Mucosa of rectum (tissue), 2 donors: Measurements from ENCODE around the gene KCNK4.

Experiments
- H3K27ac ChIP-seq, 2 donors: one replicate each; pipeline ENCODE4 v1.7.0; 2013; ENCODE audit warnings: inconsistent platforms in 2 of 2, low read depth in 2 of 2, low read length in 2 of 2
- H3K27me3 ChIP-seq, 2 donors: one replicate each; pipeline ENCODE4 v1.7.0; 2013; ENCODE audit warnings: low read length in 2 of 2; ENCODE audit not compliant: control insufficient read depth in 2 of 2, insufficient read depth in 2 of 2
- H3K36me3 ChIP-seq, 2 donors: one replicate each; pipeline ENCODE4 v1.7.0; 2013; ENCODE audit warnings: low read length in 2 of 2; ENCODE audit not compliant: control insufficient read depth in 2 of 2, insufficient read depth in 2 of 2
- H3K4me1 ChIP-seq, 2 donors: one replicate each; pipeline ENCODE4 v1.7.0; 2013; ENCODE audit warnings: low read length in 2 of 2, mild to moderate bottlenecking in 1 of 2; ENCODE audit not compliant: control insufficient read depth in 2 of 2, insufficient read depth in 2 of 2
- H3K4me3 ChIP-seq, 2 donors: one replicate each; pipeline ENCODE4 v1.7.0; 2013; ENCODE audit warnings: low read length in 2 of 2
- H3K9ac ChIP-seq, 2 donors: one replicate each; pipeline ENCODE4 v1.7.0; 2013; ENCODE audit warnings: low read length in 2 of 2, low read depth in 1 of 2, mild to moderate bottlenecking in 1 of 2
- H3K9me3 ChIP-seq, 2 donors: one replicate each; pipeline ENCODE4 v1.7.0; 2013; ENCODE audit warnings: low read length in 2 of 2; ENCODE audit not compliant: control insufficient read depth in 2 of 2
- donor health status: healthy.
- donor health status: Normal muscosa, but diverticular disease.

The KCNK4 gene

DNA sequence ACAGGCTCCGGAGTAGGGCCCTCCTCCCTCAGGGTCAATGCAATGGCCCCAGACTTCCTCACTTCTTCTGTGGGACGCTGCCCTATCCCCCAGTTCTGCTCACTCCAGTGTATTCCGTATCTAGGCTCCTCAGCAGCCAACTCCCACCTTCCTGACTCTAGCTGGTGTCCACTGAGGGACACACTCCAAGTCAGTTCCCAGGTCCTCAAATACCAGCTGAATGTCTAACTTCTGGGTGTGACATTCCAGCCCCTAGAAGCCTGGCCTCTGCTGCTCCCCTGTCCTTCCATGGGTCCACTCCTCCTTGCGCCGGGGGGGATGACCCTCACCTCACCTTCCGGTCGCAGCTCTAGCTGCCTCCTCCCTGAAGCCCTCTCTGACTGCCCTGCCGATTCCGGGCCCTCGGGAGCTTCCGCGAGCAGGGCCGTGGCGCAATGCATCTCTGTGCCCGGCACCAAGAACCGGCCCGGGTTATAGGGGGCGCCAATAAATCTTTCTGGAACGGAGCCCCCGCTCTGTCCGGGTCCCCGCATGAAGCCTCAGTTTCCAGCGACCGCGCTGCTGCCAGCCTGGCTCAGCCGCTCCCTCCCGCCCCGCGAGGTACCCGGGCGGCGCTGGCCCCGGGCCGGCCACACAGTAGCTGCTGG lies 22.1 kb upstream of the KCNK4 start:
- Histone ChIP-seq H3K9me3 (no peaks in the 10 kb centered on the region), H3K4me1 (peaks cover 32 to 38% of the 10 kb centered on the region in 2 donors), H3K27ac (peak overlapping the region; percentile 96 to 98), H3K27me3 (no peaks in the 10 kb centered on the region), H3K9ac (peak overlapping the region; percentile 84 to 92), H3K36me3 (peaks cover 18 to 23% of the 10 kb centered on the region in 2 donors), H3K4me3 (peak overlapping the region; percentile 83 to 96)

DNA sequence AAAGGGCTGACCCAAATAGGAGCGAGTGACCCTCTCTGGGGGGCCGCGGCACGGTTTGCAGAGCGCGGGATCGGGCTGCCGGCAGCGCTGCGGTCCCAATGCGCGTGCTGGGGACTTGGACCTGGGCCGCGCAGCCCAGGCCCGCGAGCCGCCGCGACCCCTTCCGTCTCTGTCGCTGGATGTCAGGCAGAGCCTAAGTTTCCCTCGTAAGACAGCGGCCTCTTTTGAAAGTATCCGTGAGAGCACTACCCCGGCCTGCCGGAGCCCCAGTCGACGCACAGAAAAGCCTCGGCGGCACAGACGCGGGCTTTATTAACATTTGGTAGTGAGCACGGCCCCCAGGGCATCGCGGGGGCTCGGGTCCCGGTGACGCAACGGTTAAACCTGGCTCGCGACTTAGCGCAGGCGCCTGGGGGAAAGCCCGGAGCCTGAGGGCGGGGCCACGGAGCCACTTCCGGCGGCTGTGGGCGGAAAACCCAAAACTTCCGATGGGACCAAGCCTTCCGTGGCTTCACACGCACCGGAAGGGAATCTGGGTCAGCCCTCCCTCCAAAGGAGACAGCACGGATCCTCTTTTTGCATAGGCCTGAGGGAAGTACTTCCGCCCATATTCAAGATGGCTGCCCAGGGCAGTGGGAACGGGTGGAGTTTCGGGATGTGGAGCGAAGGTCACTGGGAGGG lies 21.4 kb upstream of the KCNK4 start:
- H3K27me3 ChIP-seq, result no peaks in the 10 kb centered on the region
- peaks cover 16% of the 10 kb centered on the region in 2 donors for H3K36me3 ChIP-seq
- peak overlapping the region; percentile 84 to 92 for H3K9ac ChIP-seq
- peaks cover 32 to 39% of the 10 kb centered on the region in 2 donors for H3K4me1 ChIP-seq
- H3K27ac ChIP-seq, result peak overlapping the region; percentile 96 to 98
- H3K4me3 ChIP-seq, result peak overlapping the region; percentile 83 to 96
- H3K9me3 ChIP-seq, result no peaks in the 10 kb centered on the region

DNA sequence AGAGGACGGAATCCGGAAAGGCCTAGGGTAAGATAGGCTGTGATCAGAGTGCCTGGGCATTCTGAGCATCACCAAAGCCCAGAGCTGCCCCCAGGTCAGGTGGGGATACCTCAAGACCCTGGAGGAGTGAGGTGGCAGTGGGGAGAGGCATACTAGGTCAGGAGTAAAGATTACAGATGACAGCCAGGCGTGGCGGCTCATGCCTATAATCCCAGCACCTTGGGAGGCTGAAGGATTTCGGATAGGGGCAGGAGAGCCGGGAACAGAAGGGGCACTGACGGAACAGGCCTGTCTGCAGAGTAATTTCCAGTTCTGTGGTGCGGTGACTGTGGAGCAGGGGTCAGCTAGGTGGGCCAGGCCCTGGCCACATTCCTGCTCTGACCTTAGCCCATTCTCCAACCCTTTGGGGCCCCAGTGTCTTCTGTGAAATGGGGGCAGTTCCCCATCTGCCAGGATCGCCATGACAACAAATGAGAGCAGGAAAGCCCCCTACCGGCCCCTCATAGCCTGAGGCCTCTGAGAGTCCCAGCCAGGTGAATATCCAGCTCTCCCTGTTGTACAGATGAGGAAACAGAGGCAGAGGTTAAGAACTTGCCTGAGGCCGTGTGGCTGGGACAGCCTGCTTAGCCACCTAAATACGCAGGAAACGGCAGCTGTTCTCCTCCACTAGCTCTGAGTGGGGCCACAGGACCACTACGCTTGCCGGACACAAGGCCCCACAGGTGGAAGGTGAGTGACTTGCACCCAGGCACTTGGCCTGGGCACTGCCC lies 15.9 kb upstream of the KCNK4 start:
- H3K36me3 ChIP-seq, result peaks cover 10 to 14% of the 10 kb centered on the region in 2 donors

DNA sequence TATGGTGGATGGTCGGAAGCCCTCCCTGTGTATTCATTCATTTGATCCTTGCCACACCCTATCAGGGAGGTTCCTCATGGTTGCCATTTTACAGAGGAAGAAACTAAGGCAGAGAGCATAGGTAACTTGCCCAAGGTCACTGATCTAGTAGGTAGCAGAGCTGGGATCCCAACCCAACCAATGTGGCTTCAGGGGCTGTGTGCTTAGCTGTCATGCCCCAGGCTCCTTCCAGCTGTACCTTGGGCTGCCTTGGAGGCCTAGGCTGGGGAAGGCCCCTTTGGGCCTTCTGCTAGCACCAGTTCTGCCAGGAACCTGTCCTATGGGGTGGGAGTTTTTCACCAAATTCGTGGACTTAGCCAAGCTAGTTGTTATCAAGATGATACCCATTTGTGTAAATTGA lies 15.3 kb upstream of the KCNK4 start:
- no peak overlapping the region for H3K4me3 ChIP-seq
- H3K9ac ChIP-seq, result no peak overlapping the region
- no peaks in the 10 kb centered on the region for H3K27me3 ChIP-seq
- H3K36me3 ChIP-seq, result peaks cover 10 to 14% of the 10 kb centered on the region in 2 donors
- no peaks in the 10 kb centered on the region for H3K9me3 ChIP-seq
- H3K27ac ChIP-seq, result no peak overlapping the region
- H3K4me1 ChIP-seq, result peaks cover 26 to 35% of the 10 kb centered on the region in 2 donors

More for the DNA sequence above, 15.9 kb upstream of the KCNK4 start:
- Histone ChIP-seq H3K9me3 (no peaks in the 10 kb centered on the region), H3K9ac (peak overlapping the region in 1 of 2 donors; percentile 26), H3K4me1 (peaks cover 26 to 35% of the 10 kb centered on the region in 2 donors), H3K27me3 (no peaks in the 10 kb centered on the region), H3K4me3 (no peak overlapping the region), H3K27ac (no peak overlapping the region)

DNA sequence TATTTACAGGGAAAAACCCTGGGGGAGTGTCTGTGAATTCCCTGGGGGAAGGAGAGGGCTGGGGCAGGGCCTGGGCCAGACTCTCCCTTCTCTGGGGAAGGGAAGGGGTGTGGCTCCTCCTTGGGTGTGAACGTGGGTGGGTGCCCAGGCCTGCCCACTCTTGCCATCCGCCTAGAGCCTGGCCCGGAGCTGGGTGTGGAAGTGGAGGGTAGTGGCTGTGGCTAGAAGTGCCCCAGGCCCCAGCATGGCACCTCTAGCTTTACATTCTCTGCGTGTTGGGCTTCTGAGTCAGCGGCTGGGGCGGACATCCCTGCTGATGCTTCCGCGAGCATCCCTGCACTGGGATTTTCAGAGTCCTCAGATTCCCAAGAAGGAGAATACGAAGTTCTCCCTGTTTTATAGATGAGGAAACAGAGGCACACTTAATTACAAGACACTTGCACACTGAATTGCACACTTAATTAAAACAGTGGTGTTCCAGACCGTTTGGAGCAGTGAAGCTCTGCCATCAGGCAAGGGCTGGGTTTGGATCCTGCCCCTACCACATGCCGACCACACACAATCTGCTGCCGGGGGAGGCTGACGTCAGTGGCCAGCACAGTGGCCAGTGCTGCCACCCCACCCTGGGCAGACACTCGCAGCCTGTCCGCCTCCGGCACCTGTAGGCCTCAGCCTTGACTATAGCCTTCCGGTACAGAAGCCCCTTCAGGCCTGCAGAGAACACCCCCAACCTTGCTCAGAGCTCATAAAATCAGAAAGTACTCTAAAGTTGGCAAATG lies 14.3 kb upstream of the KCNK4 start:
- Histone ChIP-seq H3K4me3 (no peak overlapping the region), H3K36me3 (peaks cover 10 to 18% of the 10 kb centered on the region in 2 donors), H3K9ac (peak overlapping the region in 1 of 2 donors; percentile 58), H3K27me3 (no peaks in the 10 kb centered on the region), H3K4me1 (peaks cover 24 to 32% of the 10 kb centered on the region in 2 donors), H3K9me3 (no peaks in the 10 kb centered on the region), H3K27ac (peak overlapping the region; percentile 67 to 83)

DNA sequence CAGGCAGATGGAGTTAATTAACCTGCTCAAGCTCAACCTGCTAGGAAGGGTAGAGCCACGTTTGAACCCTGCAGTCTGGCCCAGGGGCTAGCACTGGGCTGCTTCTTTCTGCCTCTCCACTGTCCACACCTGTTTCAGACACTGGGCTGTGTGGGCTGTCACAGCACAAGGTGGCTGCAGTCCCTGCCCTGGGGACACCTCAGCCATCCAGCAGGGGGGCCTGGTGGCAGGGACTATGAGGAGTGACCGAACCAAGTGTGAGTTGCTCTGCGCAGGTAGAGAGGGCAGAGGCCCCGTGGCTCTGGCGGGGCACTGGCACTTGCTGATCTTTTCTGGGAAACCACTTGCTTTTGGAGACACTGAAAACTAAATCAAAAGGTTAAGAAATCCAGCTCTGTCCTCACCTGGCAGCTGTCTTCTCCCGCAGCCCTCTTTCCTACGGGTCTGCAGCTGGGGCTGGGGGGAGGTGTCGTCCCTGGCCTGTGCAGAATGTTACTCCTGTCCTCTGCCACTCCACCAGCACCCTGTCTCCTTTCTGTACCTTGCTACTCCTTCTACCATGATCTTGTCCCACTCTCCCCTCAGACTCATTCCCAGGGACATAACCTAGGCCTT lies 12.4 kb upstream of the KCNK4 start:
- H3K9ac ChIP-seq, result no peak overlapping the region
- peaks cover 12 to 22% of the 10 kb centered on the region in 2 donors for H3K36me3 ChIP-seq
- no peak overlapping the region for H3K27ac ChIP-seq
- peaks cover 26 to 32% of the 10 kb centered on the region in 2 donors for H3K4me1 ChIP-seq
- no peaks in the 10 kb centered on the region for H3K27me3 ChIP-seq
- no peaks in the 10 kb centered on the region for H3K9me3 ChIP-seq
- H3K4me3 ChIP-seq, result no peak overlapping the region

DNA sequence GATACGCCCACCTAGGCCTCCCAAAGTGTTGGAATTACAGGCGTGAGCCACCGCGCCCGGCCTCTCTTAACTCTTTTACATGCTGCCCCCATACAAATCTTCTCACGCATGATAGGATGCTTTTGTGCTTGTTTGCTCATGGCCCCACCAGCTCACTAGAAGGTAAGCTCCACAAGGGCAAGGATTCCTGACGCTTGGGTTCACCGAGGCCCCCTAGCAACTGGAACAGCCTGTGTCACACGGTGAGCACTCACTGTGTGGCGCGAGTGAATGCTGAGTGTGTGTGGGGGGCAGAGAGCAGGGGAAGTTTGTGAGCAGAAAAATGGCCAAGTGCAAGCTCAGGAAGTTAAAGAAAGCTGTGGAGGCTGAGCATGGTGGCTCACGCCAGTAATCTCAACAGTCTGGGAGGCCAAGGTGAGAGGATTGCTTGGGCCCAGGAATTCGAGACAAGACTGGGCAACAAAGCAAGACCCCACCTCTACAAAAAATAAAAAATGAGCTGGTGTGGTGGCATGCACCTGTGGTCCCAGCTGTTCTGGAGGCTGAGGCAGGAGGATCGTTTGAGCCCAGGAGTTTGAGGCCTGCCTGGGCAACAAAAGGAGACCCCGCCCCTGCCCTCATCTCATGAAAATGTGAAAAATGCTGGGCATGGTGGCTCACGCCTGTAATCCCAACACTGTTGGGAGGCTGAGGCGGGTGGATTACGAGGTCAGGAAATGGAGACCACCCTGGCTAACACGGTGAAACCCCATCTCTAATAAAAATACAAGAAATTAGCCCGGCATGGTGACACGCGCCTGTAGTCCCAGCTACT lies 8.9 kb upstream of the KCNK4 start:
- no peak overlapping the region for H3K27ac ChIP-seq
- H3K36me3 ChIP-seq, result peaks cover 12 to 14% of the 10 kb centered on the region in 2 donors
- no peak overlapping the region for H3K9ac ChIP-seq
- peaks cover 26 to 27% of the 10 kb centered on the region in 2 donors for H3K4me1 ChIP-seq
- no peaks in the 10 kb centered on the region for H3K27me3 ChIP-seq
- H3K4me3 ChIP-seq, result no peak overlapping the region
- H3K9me3 ChIP-seq, result no peaks in the 10 kb centered on the region

DNA sequence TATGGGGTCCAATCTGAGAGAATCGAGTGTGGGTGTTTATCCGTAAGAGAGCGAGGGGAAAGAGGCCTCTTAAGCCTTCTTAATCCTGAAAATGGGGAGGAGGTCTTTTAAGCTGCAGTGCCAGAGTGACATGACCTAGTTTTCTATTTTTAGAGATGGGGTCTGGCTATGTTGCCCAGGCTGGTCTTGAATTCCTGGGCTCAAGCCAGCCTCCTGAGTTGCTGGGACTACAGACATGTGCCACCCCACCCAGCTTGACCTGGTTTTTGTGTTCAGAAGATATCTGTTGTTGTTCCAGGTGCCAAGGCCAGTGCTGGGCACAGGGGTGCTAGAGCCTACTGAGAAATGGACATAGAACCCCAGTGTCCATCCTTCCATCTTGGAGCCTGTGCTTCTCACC lies 8.0 kb upstream of the KCNK4 start:
- Histone ChIP-seq H3K9me3 (no peaks in the 10 kb centered on the region), H3K27ac (no peak overlapping the region), H3K4me3 (peak overlapping the region; percentile 92), H3K36me3 (peaks cover 12 to 14% of the 10 kb centered on the region in 2 donors), H3K9ac (peak overlapping the region; percentile 32 to 97), H3K4me1 (peaks cover 23 to 24% of the 10 kb centered on the region in 2 donors), H3K27me3 (no peaks in the 10 kb centered on the region)
